ENCODE data around the gene AMOTL2.

- no peak for TF ChIP-seq CTCF (IDR thresholded peaks at IDR 0.05; ENCODE audit: insufficient read depth, low read length, poor library complexity, severe bottlenecking)
- no peak for TF ChIP-seq EZH2phosphoT487 (conservative IDR thresholded peaks at IDR 0.05; ENCODE audit: low read length)
These were observed 59.5 kb downstream of the AMOTL2 start for GRCh38 chr3:134314588-134315285.

All from SU-DHL-6 (cell line).